ENCODE data around the gene NOD1.

NOD1 gene

DNA sequence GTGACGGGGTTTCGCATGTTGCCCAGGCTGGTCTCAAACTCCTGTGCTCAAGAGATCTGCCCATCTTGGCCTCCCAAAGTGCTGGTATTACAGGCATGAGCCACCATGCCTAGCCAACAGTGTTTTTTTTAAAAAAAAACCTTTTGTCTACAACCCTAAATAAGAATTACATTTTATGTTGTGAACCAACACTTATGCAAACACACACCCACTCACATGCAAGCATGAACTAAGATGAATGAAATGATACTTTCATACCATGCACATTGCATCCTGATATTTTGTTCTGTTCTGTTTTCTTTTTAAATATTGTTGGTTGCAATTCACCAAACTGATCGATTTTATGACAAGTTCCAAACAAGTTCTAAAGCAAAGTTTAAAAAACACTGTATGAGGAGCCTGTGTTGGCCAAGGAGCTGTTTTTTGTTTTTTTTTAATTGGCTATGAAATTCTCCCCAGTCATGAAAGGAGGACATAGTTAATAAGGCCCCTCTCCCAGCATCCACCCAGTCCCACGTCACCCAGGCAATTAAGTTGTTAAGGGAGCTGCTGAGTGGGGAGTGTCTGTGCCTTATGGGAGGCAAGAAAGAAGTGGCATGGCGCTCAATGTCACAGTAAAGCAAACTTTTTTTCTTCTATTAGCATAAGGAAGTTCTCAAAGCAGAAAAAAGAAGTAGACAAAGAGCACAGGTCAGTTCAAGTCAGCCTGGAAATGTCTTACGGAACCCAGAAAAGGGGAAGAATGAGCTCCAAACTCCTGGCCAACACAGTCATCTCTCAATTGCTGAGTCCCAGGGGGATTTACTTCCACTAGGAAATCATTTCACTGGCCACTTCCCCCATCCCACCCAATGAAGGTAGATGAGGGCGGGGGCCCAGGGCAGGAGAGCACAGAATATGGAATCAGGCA is 50.1 kb downstream of the NOD1 start:
- TF ChIP-seq GLIS2 (tag by site-specific recombination; IDR thresholded peaks at IDR 0.05), result no peak
- TF ChIP-seq ZNF707 (tag by site-specific recombination; IDR thresholded peaks at IDR 0.05), result no peak
- TF ChIP-seq ZNF426 (tag by site-specific recombination; IDR thresholded peaks at IDR 0.05), result no peak
- no peak for TF ChIP-seq ZNF624 (tag by site-specific recombination; IDR thresholded peaks at IDR 0.05)
- TF ChIP-seq ZNF768 (tag by site-specific recombination; IDR thresholded peaks at IDR 0.05), result no peak
- TF ChIP-seq ZNF670 (tag by site-specific recombination; IDR thresholded peaks at IDR 0.05; ENCODE audit: low read depth), result no peak
- no peak for TF ChIP-seq ZNF138 (tag by site-specific recombination; IDR thresholded peaks at IDR 0.05; ENCODE audit: borderline replicate concordance)
- TF ChIP-seq KLF7 (tag by site-specific recombination; IDR thresholded peaks at IDR 0.05; ENCODE audit: borderline replicate concordance), result no peak
- no peak for TF ChIP-seq SP2 (tag by site-specific recombination; IDR thresholded peaks at IDR 0.05)
- no peak for TF ChIP-seq ZNF112 (tag by site-specific recombination; IDR thresholded peaks at IDR 0.05)
- TF ChIP-seq ZNF658 (tag by site-specific recombination; IDR thresholded peaks at IDR 0.05), result no peak
- TF ChIP-seq ZNF561 (tag by site-specific recombination; IDR thresholded peaks at IDR 0.05; ENCODE audit: borderline replicate concordance), result no peak
- TF ChIP-seq, protein P1, sequence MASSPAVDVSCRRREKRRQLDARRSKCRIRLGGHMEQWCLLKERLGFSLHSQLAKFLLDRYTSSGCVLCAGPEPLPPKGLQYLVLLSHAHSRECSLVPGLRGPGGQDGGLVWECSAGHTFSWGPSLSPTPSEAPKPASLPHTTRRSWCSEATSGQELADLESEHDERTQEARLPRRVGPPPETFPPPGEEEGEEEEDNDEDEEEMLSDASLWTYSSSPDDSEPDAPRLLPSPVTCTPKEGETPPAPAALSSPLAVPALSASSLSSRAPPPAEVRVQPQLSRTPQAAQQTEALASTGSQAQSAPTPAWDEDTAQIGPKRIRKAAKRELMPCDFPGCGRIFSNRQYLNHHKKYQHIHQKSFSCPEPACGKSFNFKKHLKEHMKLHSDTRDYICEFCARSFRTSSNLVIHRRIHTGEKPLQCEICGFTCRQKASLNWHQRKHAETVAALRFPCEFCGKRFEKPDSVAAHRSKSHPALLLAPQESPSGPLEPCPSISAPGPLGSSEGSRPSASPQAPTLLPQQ (tag by site-specific recombination; IDR thresholded peaks at IDR 0.05), result no peak
- TF ChIP-seq ZNF175 (tag by site-specific recombination; IDR thresholded peaks at IDR 0.05), result no peak
- TF ChIP-seq, protein P2, sequence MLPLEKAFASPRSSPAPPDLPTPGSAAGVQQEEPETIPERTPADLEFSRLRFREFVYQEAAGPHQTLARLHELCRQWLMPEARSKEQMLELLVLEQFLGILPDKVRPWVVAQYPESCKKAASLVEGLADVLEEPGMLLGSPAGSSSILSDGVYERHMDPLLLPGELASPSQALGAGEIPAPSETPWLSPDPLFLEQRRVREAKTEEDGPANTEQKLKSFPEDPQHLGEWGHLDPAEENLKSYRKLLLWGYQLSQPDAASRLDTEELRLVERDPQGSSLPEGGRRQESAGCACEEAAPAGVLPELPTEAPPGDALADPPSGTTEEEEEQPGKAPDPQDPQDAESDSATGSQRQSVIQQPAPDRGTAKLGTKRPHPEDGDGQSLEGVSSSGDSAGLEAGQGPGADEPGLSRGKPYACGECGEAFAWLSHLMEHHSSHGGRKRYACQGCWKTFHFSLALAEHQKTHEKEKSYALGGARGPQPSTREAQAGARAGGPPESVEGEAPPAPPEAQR (tag by site-specific recombination; IDR thresholded peaks at IDR 0.05), result no peak
- ChIA-PET CTCF (interaction anchor here (1.5 kb wide), 1 partner anchor 136 kb away, joined by 4 read pairs; no protein-coding TSS in a partner anchor), POLR2A (no interaction called here)
- Histone ChIP-seq H3K4me1 (ENCODE audit: control insufficient read depth, insufficient read depth, low read length) (no peaks in the 10 kb centered on the region), H3K27ac (ENCODE audit: extremely low read depth, low read depth, low read length) (no peak overlapping the region), H3K9me3 (ENCODE audit: control insufficient read depth, insufficient read depth, low read depth, low read length) (no peaks in the 10 kb centered on the region), H3K36me3 (ENCODE audit: control insufficient read depth in 2 of 2, insufficient read depth in 1 of 2, low read length in 2 of 2) (peaks cover 0 to 7% of the 10 kb centered on the region in 2 experiments; a peak in 2 of 3 replicates), H3K4me3 (ENCODE audit: low read depth, low read length) (no peak overlapping the region)

DNA sequence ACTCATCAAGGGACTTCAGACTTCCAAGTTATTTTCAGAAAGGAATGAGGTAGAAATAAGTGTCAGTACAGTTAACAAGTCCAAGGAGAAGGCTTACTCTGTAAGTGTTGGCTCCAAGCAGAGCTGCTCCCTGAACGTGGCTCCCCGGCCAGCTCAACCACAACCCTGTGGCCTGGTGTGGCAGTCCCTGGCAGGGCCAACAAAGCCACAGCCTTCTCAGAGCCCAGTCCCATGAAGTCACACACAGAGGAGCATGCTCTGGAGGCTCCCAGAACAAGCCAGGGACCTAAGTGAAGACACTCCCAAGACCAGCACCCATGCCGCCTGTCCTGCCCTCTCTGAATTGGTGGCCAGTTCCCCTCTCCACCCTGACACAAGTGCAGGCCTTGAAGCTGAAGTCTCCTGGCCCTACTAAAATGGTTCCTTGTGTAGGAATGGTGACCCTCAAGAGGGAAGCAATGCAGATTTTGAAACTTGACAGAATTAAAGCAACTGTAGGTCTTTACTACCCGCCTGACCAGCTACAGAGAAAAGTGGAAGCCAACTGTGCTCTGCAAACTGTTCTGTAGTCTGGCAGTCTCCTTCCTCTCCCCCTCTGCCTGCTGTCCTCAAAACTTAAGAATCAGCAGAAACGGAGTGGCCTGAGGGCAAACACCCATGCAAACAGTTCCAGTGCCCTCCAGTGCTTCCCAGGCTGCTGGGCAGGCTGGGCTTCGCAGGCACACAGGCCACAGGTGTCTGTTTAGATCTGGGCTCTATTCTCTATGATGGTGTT is 51.1 kb downstream of the NOD1 start:
- Histone ChIP-seq H3K9me3 (ENCODE audit: control insufficient read depth, insufficient read depth, low read depth, low read length) (no peaks in the 10 kb centered on the region), H3K4me1 (ENCODE audit: control insufficient read depth, insufficient read depth, low read length) (no peaks in the 10 kb centered on the region), H3K27ac (ENCODE audit: extremely low read depth, low read depth, low read length) (no peak overlapping the region), H3K4me3 (ENCODE audit: low read depth, low read length) (no peak overlapping the region), H3K36me3 (ENCODE audit: control insufficient read depth in 2 of 2, insufficient read depth in 1 of 2, low read length in 2 of 2) (peaks cover 0 to 7% of the 10 kb centered on the region in 2 experiments; a peak in 2 of 3 replicates)
- ChIA-PET CTCF (no interaction called here), POLR2A (no interaction called here)
- no peak for TF ChIP-seq ZNF621 (tag by site-specific recombination; IDR thresholded peaks at IDR 0.05)
- TF ChIP-seq ZNF548 (tag by site-specific recombination; IDR thresholded peaks at IDR 0.05), result no peak
- TF ChIP-seq GFI1B (tag by site-specific recombination; IDR thresholded peaks at IDR 0.05), result no peak
- TF ChIP-seq, protein P3, sequence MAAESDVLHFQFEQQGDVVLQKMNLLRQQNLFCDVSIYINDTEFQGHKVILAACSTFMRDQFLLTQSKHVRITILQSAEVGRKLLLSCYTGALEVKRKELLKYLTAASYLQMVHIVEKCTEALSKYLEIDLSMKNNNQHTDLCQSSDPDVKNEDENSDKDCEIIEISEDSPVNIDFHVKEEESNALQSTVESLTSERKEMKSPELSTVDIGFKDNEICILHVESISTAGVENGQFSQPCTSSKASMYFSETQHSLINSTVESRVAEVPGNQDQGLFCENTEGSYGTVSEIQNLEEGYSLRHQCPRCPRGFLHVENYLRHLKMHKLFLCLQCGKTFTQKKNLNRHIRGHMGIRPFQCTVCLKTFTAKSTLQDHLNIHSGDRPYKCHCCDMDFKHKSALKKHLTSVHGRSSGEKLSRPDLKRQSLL (tag by site-specific recombination; IDR thresholded peaks at IDR 0.05), result no peak
- TF ChIP-seq TCF7L2 (IDR thresholded peaks at IDR 0.05; ENCODE audit: borderline replicate concordance, low read depth, low read length), result no peak
- no peak for TF ChIP-seq ZNF777 (tag by site-specific recombination; IDR thresholded peaks at IDR 0.05; ENCODE audit: borderline replicate concordance)
- TF ChIP-seq SP7 (tag by site-specific recombination; IDR thresholded peaks at IDR 0.05), result no peak
- TF ChIP-seq, protein P4, sequence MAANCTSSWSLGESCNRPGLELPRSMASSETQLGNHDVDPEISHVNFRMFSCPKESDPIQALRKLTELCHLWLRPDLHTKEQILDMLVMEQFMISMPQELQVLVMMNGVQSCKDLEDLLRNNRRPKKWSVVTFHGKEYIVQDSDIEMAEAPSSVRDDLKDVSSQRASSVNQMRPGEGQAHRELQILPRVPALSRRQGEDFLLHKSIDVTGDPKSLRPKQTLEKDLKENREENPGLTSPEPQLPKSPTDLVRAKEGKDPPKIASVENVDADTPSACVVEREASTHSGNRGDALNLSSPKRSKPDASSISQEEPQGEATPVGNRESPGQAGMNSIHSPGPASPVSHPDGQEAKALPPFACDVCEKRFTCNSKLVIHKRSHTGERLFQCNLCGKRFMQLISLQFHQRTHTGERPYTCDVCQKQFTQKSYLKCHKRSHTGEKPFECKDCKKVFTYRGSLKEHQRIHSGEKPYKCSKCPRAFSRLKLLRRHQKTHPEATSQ (tag by site-specific recombination; IDR thresholded peaks at IDR 0.05), result no peak
- TF ChIP-seq, protein P5, sequence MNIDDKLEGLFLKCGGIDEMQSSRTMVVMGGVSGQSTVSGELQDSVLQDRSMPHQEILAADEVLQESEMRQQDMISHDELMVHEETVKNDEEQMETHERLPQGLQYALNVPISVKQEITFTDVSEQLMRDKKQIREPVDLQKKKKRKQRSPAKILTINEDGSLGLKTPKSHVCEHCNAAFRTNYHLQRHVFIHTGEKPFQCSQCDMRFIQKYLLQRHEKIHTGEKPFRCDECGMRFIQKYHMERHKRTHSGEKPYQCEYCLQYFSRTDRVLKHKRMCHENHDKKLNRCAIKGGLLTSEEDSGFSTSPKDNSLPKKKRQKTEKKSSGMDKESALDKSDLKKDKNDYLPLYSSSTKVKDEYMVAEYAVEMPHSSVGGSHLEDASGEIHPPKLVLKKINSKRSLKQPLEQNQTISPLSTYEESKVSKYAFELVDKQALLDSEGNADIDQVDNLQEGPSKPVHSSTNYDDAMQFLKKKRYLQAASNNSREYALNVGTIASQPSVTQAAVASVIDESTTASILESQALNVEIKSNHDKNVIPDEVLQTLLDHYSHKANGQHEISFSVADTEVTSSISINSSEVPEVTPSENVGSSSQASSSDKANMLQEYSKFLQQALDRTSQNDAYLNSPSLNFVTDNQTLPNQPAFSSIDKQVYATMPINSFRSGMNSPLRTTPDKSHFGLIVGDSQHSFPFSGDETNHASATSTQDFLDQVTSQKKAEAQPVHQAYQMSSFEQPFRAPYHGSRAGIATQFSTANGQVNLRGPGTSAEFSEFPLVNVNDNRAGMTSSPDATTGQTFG (tag by site-specific recombination; IDR thresholded peaks at IDR 0.05; ENCODE audit: borderline replicate concordance), result no peak
- TF ChIP-seq ZNF114 (tag by site-specific recombination; IDR thresholded peaks at IDR 0.05), result no peak
- TF ChIP-seq ZNF664 (tag by site-specific recombination; IDR thresholded peaks at IDR 0.05), result no peak

Measured in HEK293 (cell line).